HFFc6 (cell line): ENCODE data around the gene AUTS2. TPM values are rescaled to one million over a fixed set of nuclear protein-coding genes. Genes with fewer than 3 reads are reported as not detected.

Source experiments
- DNase-seq: peaks from one replicate; pipeline ENCODE4 v3.0.0-alpha.2; 2018
- H3K27ac Mint-ChIP-seq: 2 replicates; pipeline ENCODE4 v1.8.0; 2020; ENCODE audit warnings: mild to moderate bottlenecking, mixed read lengths
- H3K27me3 Mint-ChIP-seq: 2 replicates; pipeline ENCODE4 v1.8.0; 2021; ENCODE audit warnings: mild to moderate bottlenecking, moderate library complexity, mixed read lengths; ENCODE audit not compliant: insufficient read depth
- H3K36me3 Mint-ChIP-seq: 2 replicates; pipeline ENCODE4 v1.8.0; 2021; ENCODE audit warnings: low read depth, mixed read lengths
- H3K4me1 Mint-ChIP-seq: 2 replicates; pipeline ENCODE4 v1.8.0; 2020; ENCODE audit warnings: low read depth, mixed read lengths
- H3K4me3 Mint-ChIP-seq: 2 replicates; pipeline ENCODE4 v1.8.0; 2020; ENCODE audit warnings: mild to moderate bottlenecking, moderate library complexity, mixed read lengths
- H3K9me3 Mint-ChIP-seq: 2 replicates; pipeline ENCODE4 v1.8.0; 2020; ENCODE audit warnings: mild to moderate bottlenecking, mixed read lengths
- CTCF ChIP-seq: fragments of 200-600 bp; sonication (generic); IDR thresholded peaks from 2 replicates; pipeline ENCODE4 v1.5.0; 2021; ENCODE audit warnings: antibody characterized with exemption, mild to moderate bottlenecking
- total RNA-seq, 6 experiments: library from RNA; stranded (reverse); fragmentation: NEBNext Ultra II Directional; extraction: Animal tissue kit (Norgen Biotek cat#: 25700); gene quantifications; 2 replicates in 1 of 6; 3 replicates in 5 of 6; pipeline ENCODE4 v1.2.3, GENCODE V29; 2021

Gene AUTS2
- total RNA-seq, 6 experiments from 2014 or later, result 0.02 to 0.19 (median 0.16) TPM; not detected in 2

- H3K4me3 Mint-ChIP-seq, result no peak overlapping the region
- no peak for TF ChIP-seq CTCF
- no peak for DNase-seq
- H3K4me1 Mint-ChIP-seq, result no peaks in the 10 kb centered on the region
- peaks cover 7% of the 10 kb centered on the region for H3K27me3 Mint-ChIP-seq
- H3K9me3 Mint-ChIP-seq, result no peaks in the 10 kb centered on the region
- no peaks in the 10 kb centered on the region for H3K36me3 Mint-ChIP-seq
- no peak overlapping the region for H3K27ac Mint-ChIP-seq
These were observed 2.6 kb downstream of the AUTS2 start for GRCh38 chr7:69600710-69601519.

- no peaks in the 10 kb centered on the region for H3K36me3 Mint-ChIP-seq
- no peak for TF ChIP-seq CTCF
- no peaks in the 10 kb centered on the region for H3K9me3 Mint-ChIP-seq
- peaks cover 3% of the 10 kb centered on the region for H3K27me3 Mint-ChIP-seq
- no peaks in the 10 kb centered on the region for H3K4me1 Mint-ChIP-seq
- no peak overlapping the region for H3K27ac Mint-ChIP-seq
- no peak for DNase-seq
- no peak overlapping the region for H3K4me3 Mint-ChIP-seq
These were observed 4.2 kb downstream of the AUTS2 start for GRCh38 chr7:69602522-69602921.

GRCh38 chr7:69603351-69603750, 5.1 kb downstream of the AUTS2 start:
- Mint-ChIP-seq H3K36me3 (no peaks in the 10 kb centered on the region), H3K27me3 (peaks cover 3% of the 10 kb centered on the region), H3K27ac (no peak overlapping the region), H3K4me3 (no peak overlapping the region), H3K9me3 (no peaks in the 10 kb centered on the region), H3K4me1 (no peaks in the 10 kb centered on the region)
- DNase-seq, result no peak
- TF ChIP-seq CTCF, result no peak

- Mint-ChIP-seq H3K9me3 (no peaks in the 10 kb centered on the region), H3K4me3 (no peak overlapping the region)
These were observed 5.7 kb downstream of the AUTS2 start for GRCh38 chr7:69603937-69604494.

GRCh38 chr7:69605070-69605469, 6.8 kb downstream of the AUTS2 start:
- no peak for DNase-seq
- Mint-ChIP-seq H3K4me1 (no peaks in the 10 kb centered on the region), H3K4me3 (no peak overlapping the region), H3K27me3 (no peaks in the 10 kb centered on the region), H3K36me3 (no peaks in the 10 kb centered on the region), H3K27ac (no peak overlapping the region), H3K9me3 (no peaks in the 10 kb centered on the region)
- TF ChIP-seq CTCF, result no peak

More at GRCh38 chr7:69603937-69604494, 5.7 kb downstream of the AUTS2 start:
- no peak for DNase-seq
- no peaks in the 10 kb centered on the region for H3K4me1 Mint-ChIP-seq
- no peaks in the 10 kb centered on the region for H3K36me3 Mint-ChIP-seq
- peaks cover 1% of the 10 kb centered on the region; the same call in 1 of the 2 replicates for H3K27me3 Mint-ChIP-seq
- no peak for TF ChIP-seq CTCF
- no peak overlapping the region for H3K27ac Mint-ChIP-seq
